HCT116 (cell line): Measurements from ENCODE around the gene TMEM119. TPM values are rescaled to one million over a fixed set of nuclear protein-coding genes. Genes with fewer than 3 reads are reported as not detected.

Experiments
- ATAC-seq: fragments of 200-7000 bp; cut with Tn5 transposase; 2 replicates; pipeline ENCODE4 v1.9.1; 2020; ENCODE audit warnings: mild to moderate bottlenecking, moderate library complexity
- BruUV-seq: library from RNA; stranded (reverse); fragments of 400-500 nt; replicated peaks from 2 replicates; lab custom pipeline; 2021; lab: Mats Ljungman, UMichigan
- CTCF ChIA-PET: fragments of 300-600 bp; sonication (Branson Sonifier 250); formaldehyde crosslinking; loops from one replicate; lab custom pipeline; 2021; ENCODE audit warnings: antibody characterized with exemption; lab: Charles Lee
- POLR2A ChIA-PET: fragments of 300-600, 350-600 bp; sonication (Branson Sonifier 250); formaldehyde crosslinking; loops from one replicate; lab custom pipeline; 2021; ENCODE audit warnings: antibody characterized with exemption; lab: Charles Lee
- RAD21 ChIA-PET, 2 experiments: fragments of 300-600 bp; sonication (Branson Sonifier 250); formaldehyde crosslinking; loops; one replicate each; lab custom pipeline; 2023; ENCODE audit warnings: low total read pairs in 2 of 2; ENCODE audit not compliant: uncharacterized antibody in 2 of 2, unreplicated experiment in 2 of 2, low non-redundant PET in 1 of 2; lab: Charles Lee
- DNase-seq: peaks from one replicate; pipeline ENCODE4 v3.0.0-alpha.2; 2010; ENCODE audit warnings: low read depth, low spot score
- H2AFZ ChIP-seq: fragments of 200-600 bp; shearing (Covaris generic), sonication (generic); 2 replicates; pipeline ENCODE4 v1.6.1; 2017; ENCODE audit warnings: low read depth, mixed run types, mixed read lengths, antibody characterized with exemption, low read length; ENCODE audit not compliant: poor library complexity, severe bottlenecking
- H3K27ac ChIP-seq: 2 replicates; pipeline ENCODE4 v1.5.1; 2012; ENCODE audit warnings: low read depth, low read length
- H3K27me3 ChIP-seq: fragments of 200-600 bp; sonication (generic); 2 replicates; pipeline ENCODE4 v1.6.1; 2016; ENCODE audit warnings: mixed run types, low read length, mixed read lengths; ENCODE audit not compliant: insufficient read depth
- H3K36me3 ChIP-seq, 2 experiments: fragments of 200-500 bp in 1 of 2; fragments of 200-600 bp in 1 of 2; sonication (Bioruptor generic) in 1 of 2; sonication (generic) in 1 of 2; 2 replicates each; pipeline versions ENCODE4 v1.5.1 to v1.6.1; 2014 to 2016; ENCODE audit warnings: low read length in 2 of 2, inconsistent platforms in 1 of 2, mixed read lengths in 1 of 2, mixed run types in 1 of 2; ENCODE audit not compliant: insufficient read depth in 2 of 2, control insufficient read depth in 1 of 2
- H3K4me1 ChIP-seq, 2 experiments: fragments of 200-600 bp in 1 of 2; sonication (generic) in 1 of 2; 2 replicates each; pipeline versions ENCODE4 v1.5.1 to v1.6.1; 2012 to 2017; ENCODE audit warnings: low read length in 2 of 2, inconsistent platforms in 1 of 2, mild to moderate bottlenecking in 1 of 2, mixed read lengths in 1 of 2, mixed run types in 1 of 2, moderate library complexity in 1 of 2; ENCODE audit not compliant: insufficient read depth in 2 of 2, control insufficient read depth in 1 of 2
- H3K4me2 ChIP-seq: fragments of 200-600 bp; sonication (generic); 2 replicates; pipeline ENCODE4 v1.6.1; 2017; ENCODE audit warnings: mixed run types, low read length, mixed read lengths
- H3K4me3 ChIP-seq, 2 experiments: fragments of 200-600 bp in 1 of 2; sonication (generic) in 1 of 2; replicated peaks in 1 of 2; 2 replicates each; pipeline ENCODE4 v1.5.1; 2011 to 2016; ENCODE audit warnings: low read length in 2 of 2, control low read depth in 1 of 2, low read depth in 1 of 2, mild to moderate bottlenecking in 1 of 2, mixed read lengths in 1 of 2, mixed run types in 1 of 2
- H3K79me2 ChIP-seq: fragments of 200-600 bp; sonication (generic); 2 replicates; pipeline ENCODE4 v1.6.1; 2017; ENCODE audit warnings: mild to moderate bottlenecking, mixed run types, low read length, moderate library complexity, mixed read lengths; ENCODE audit not compliant: insufficient read depth
- H3K9ac ChIP-seq: fragments of 200-600 bp; sonication (generic); 2 replicates; pipeline ENCODE4 v1.6.1; 2016; ENCODE audit warnings: low read length, mixed read lengths
- H3K9me2 ChIP-seq: fragments of 200-600 bp; sonication (generic), shearing (Covaris generic); 2 replicates; pipeline ENCODE4 v1.6.1; 2017; ENCODE audit warnings: mixed run types, mild to moderate bottlenecking, moderate library complexity; ENCODE audit not compliant: insufficient read depth
- H3K9me3 ChIP-seq, 2 experiments: fragments of 200-500 bp in 1 of 2; fragments of 200-600 bp in 1 of 2; sonication (Bioruptor generic) in 1 of 2; sonication (generic) in 1 of 2; 2 replicates each; pipeline ENCODE4 v1.6.1; 2014 to 2017; ENCODE audit warnings: low read length in 2 of 2, mixed read lengths in 2 of 2, inconsistent platforms in 1 of 2, low read depth in 1 of 2, mild to moderate bottlenecking in 1 of 2, mixed run types in 1 of 2, moderate library complexity in 1 of 2; ENCODE audit not compliant: control insufficient read depth in 1 of 2, insufficient read depth in 1 of 2
- H4K20me1 ChIP-seq: fragments of 200-600 bp; sonication (generic), shearing (Covaris generic); 2 replicates; pipeline ENCODE4 v1.6.1; 2017; ENCODE audit warnings: mixed run types, mild to moderate bottlenecking, moderate library complexity; ENCODE audit not compliant: insufficient read depth
- ATF3 ChIP-seq: IDR thresholded peaks from 2 replicates; pipeline ENCODE4 v1.6.1; 2012
- CTCF ChIP-seq, 3 experiments: fragments of 200-600 bp in 1 of 3; sonication (generic) in 1 of 3; IDR thresholded peaks in 2 of 3; conservative IDR thresholded peaks in 1 of 3; 2 replicates each; pipeline ENCODE4 v1.5.1; 2012 to 2017; ENCODE audit warnings: low read depth in 2 of 3, low read length in 2 of 3, antibody characterized with exemption in 1 of 3, borderline replicate concordance in 1 of 3, control low read depth in 1 of 3, mild to moderate bottlenecking in 1 of 3, mixed read lengths in 1 of 3, mixed run types in 1 of 3, moderate library complexity in 1 of 3; ENCODE audit not compliant: insufficient read depth in 1 of 3
- EGR1 ChIP-seq: IDR thresholded peaks from 2 replicates; pipeline ENCODE4 v1.6.1; 2012; ENCODE audit warnings: low read depth
- ELF1 ChIP-seq: IDR thresholded peaks from 2 replicates; pipeline ENCODE4 v1.6.1; 2012; ENCODE audit warnings: low read depth, borderline replicate concordance
- EZH2phosphoT487 ChIP-seq: fragments of 200-600 bp; IDR thresholded peaks from 2 replicates; pipeline ENCODE4 v1.6.1; 2018; ENCODE audit warnings: antibody characterized with exemption, borderline replicate concordance
- FOSL1 ChIP-seq: IDR thresholded peaks from 2 replicates; pipeline ENCODE4 v1.6.1; 2012; ENCODE audit warnings: low read depth
- JUND ChIP-seq: IDR thresholded peaks from 2 replicates; pipeline ENCODE4 v1.6.1; 2012
- MAX ChIP-seq: IDR thresholded peaks from 2 replicates; pipeline ENCODE4 v1.6.1; 2012
- POLR2A ChIP-seq: IDR thresholded peaks from 2 replicates; pipeline ENCODE4 v1.7.0; 2011; ENCODE audit warnings: borderline replicate concordance; ENCODE audit not compliant: insufficient read depth, insufficient read length; ENCODE audit errors: extremely low read depth
- POLR2AphosphoS5 ChIP-seq: IDR thresholded peaks from 2 replicates; pipeline ENCODE4 v1.6.1; 2011; ENCODE audit warnings: mild to moderate bottlenecking, low read depth, low read length, moderate library complexity
- RAD21 ChIP-seq: IDR thresholded peaks from 2 replicates; pipeline ENCODE4 v1.6.1; 2012; ENCODE audit warnings: low read depth, mild to moderate bottlenecking
- REST ChIP-seq: IDR thresholded peaks from 2 replicates; pipeline ENCODE4 v1.6.1; 2012; ENCODE audit warnings: low read depth
- SIN3A ChIP-seq: IDR thresholded peaks from 2 replicates; pipeline ENCODE4 v1.6.1; 2012; ENCODE audit warnings: low read depth
- SP1 ChIP-seq: IDR thresholded peaks from 2 replicates; pipeline ENCODE4 v1.6.1; 2012; ENCODE audit warnings: low read depth
- YY1 ChIP-seq: IDR thresholded peaks from 2 replicates; pipeline ENCODE4 v1.6.1; 2011; ENCODE audit warnings: low read length, low read depth, moderate library complexity, mild to moderate bottlenecking; ENCODE audit not compliant: insufficient replicate concordance; ENCODE audit errors: extremely low read depth
- ZBTB33 ChIP-seq: IDR thresholded peaks from 2 replicates; pipeline ENCODE4 v1.6.1; 2011; ENCODE audit warnings: mild to moderate bottlenecking, low read length, moderate library complexity; ENCODE audit not compliant: insufficient replicate concordance; ENCODE audit errors: extremely low read depth
- ZFX ChIP-seq: fragments of 450-650 bp; IDR thresholded peaks from 2 replicates; pipeline ENCODE4 v1.6.1; 2017
- ZNF274 ChIP-seq: fragments of 200-500 bp; sonication (Bioruptor generic); IDR thresholded peaks from 2 replicates; pipeline ENCODE4 v1.6.1; 2014; ENCODE audit warnings: mild to moderate bottlenecking, low read depth, low read length, inconsistent platforms
- intact Hi-C: fragments of 100-400 bp; cut with micrococcal nuclease; formaldehyde crosslinking; loops from 2 replicates; pipeline ENCODE4 v1.10.0; 2022
- total RNA-seq: library from RNA; stranded (reverse); gene quantifications from one replicate; pipeline ENCODE4 v1.2.1, GENCODE V29; 2021; ENCODE audit not compliant: unreplicated experiment

Gene TMEM119
- total RNA-seq, 1 experiment from 2014 or later, result not detected

- H3K27me3 ChIP-seq, result no peaks in the 10 kb centered on the region
- no peaks in the 10 kb centered on the region for H3K79me2 ChIP-seq
- no peak overlapping the region for H3K4me2 ChIP-seq
- no peak overlapping the region for H3K4me3 ChIP-seq
- CTCF ChIA-PET, result interaction anchor here (1.2 kb wide), 1 partner anchor 158 kb away, joined by 4 read pairs; no protein-coding TSS in a partner anchor
- H4K20me1 ChIP-seq, result no peaks in the 10 kb centered on the region
- H3K4me1 ChIP-seq, result peaks cover 84 to 100% of the 10 kb centered on the region in 2 experiments
- intact Hi-C loops, result no loop called here
- RAD21 ChIA-PET, result no interaction called here
- no peak overlapping the region for H3K9ac ChIP-seq
- no peak overlapping the region for H3K27ac ChIP-seq
- no peaks in the 10 kb centered on the region for H3K9me2 ChIP-seq
- BruUV-seq, result no TSS peak
- POLR2A ChIA-PET, result no interaction called here
- DNase-seq, result no peak
- peaks cover 0 to 10% of the 10 kb centered on the region in 2 experiments; a peak in 2 of 4 replicates for H3K36me3 ChIP-seq
- H2AFZ ChIP-seq, result no peak overlapping the region
- ATAC-seq, result no peak
- no peaks in the 10 kb centered on the region for H3K9me3 ChIP-seq
- no peak for TF ChIP-seq ATF3
- TF ChIP-seq REST, result no peak
- TF ChIP-seq ZFX, result no peak
- TF ChIP-seq YY1, result no peak
- TF ChIP-seq ZNF274, result no peak
- no peak for TF ChIP-seq MAX
- no peak for TF ChIP-seq CTCF (IDR thresholded peaks at IDR 0.05 in 2 of 3, conservative IDR thresholded peaks at IDR 0.05 in 1 of 3; ENCODE audit: borderline replicate concordance in 1 of 3, insufficient read depth in 1 of 3, low read depth in 2 of 3, low read length in 2 of 3)
- TF ChIP-seq FOSL1, result no peak
- TF ChIP-seq JUND, result no peak
- TF ChIP-seq EZH2phosphoT487, result no peak
- TF ChIP-seq RAD21, result no peak
- no peak for TF ChIP-seq ELF1
- TF ChIP-seq POLR2AphosphoS5, result no peak
- no peak for TF ChIP-seq EGR1
- no peak for TF ChIP-seq ZBTB33
- TF ChIP-seq POLR2A, result no peak
- no peak for TF ChIP-seq SIN3A
- TF ChIP-seq SP1, result no peak
Observed at GRCh38 chr12:108645686-108646599, 48.1 kb upstream of the TMEM119 start.
